GM12891 (cell line): ENCODE measurements around the gene NPAS4.

ENCODE experiments used
- POLR2A ChIP-seq: IDR thresholded peaks from 2 replicates; pipeline ENCODE4 v1.6.1; 2011; ENCODE audit warnings: low read depth, low read length, control low read depth
- POLR2AphosphoS5 ChIP-seq: IDR thresholded peaks from 2 replicates; pipeline ENCODE4 v1.6.1; 2011; ENCODE audit warnings: low read depth, low read length, control low read depth
- TAF1 ChIP-seq: IDR thresholded peaks from 2 replicates; pipeline ENCODE4 v1.6.1; 2011; ENCODE audit warnings: low read depth, low read length, control low read depth

GRCh38 chr11:66472054-66472453 lies 51.2 kb downstream of the NPAS4 start:
- TF ChIP-seq TAF1 (no peak), POLR2AphosphoS5 (no peak), POLR2A (no peak)
